ENCODE measurements around the gene FAR1. TPM values are rescaled to one million over a fixed set of nuclear protein-coding genes. Genes with fewer than 3 reads are reported as not detected.

Gene FAR1
- polyA plus RNA-seq, 1 of the 3 experiments (the other 2 are of a cell fraction), result 29.0 TPM

DNA sequence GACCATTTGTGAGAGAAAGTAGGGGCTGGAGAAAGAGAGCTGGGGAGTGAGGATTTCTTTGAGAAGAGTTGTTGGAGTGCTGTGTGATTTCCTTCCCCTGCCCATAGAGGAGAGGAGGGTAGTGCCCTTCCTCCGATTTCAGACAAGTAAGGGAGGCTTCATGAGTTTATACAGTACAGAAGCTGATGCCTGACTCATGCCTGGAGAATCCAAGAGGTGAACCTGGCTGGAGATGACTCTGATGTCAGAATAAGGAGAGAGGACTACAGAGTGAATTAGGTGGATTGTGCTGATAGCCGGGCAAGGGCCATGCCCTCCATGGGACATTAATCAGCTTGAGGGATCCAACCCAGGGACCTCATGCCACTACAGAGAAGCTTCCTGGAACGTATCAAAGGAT, 91.6 kb downstream of the FAR1 start:
- H3K79me2 ChIP-seq (ENCODE audit: insufficient read depth), result no peaks in the 10 kb centered on the region
- no peak for TF ChIP-seq RFX5 (IDR thresholded peaks at IDR 0.05; ENCODE audit: low read length)
- TF ChIP-seq, protein P1, sequence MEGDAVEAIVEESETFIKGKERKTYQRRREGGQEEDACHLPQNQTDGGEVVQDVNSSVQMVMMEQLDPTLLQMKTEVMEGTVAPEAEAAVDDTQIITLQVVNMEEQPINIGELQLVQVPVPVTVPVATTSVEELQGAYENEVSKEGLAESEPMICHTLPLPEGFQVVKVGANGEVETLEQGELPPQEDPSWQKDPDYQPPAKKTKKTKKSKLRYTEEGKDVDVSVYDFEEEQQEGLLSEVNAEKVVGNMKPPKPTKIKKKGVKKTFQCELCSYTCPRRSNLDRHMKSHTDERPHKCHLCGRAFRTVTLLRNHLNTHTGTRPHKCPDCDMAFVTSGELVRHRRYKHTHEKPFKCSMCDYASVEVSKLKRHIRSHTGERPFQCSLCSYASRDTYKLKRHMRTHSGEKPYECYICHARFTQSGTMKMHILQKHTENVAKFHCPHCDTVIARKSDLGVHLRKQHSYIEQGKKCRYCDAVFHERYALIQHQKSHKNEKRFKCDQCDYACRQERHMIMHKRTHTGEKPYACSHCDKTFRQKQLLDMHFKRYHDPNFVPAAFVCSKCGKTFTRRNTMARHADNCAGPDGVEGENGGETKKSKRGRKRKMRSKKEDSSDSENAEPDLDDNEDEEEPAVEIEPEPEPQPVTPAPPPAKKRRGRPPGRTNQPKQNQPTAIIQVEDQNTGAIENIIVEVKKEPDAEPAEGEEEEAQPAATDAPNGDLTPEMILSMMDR (IDR thresholded peaks at IDR 0.05), result no peak
- no peak for TF ChIP-seq FOXJ3 (CRISPR knock-in tag; IDR thresholded peaks at IDR 0.05)
- TF ChIP-seq EZH2phosphoT487 (IDR thresholded peaks at IDR 0.05; ENCODE audit: borderline replicate concordance, low read depth), result no peak
- H3K27me3 ChIP-seq (ENCODE audit: insufficient read depth), result no peaks in the 10 kb centered on the region
- H3K9me3 ChIP-seq, result no peaks in the 10 kb centered on the region
- H3K36me3 ChIP-seq (replicated peaks in 1 of 2; ENCODE audit: control insufficient read depth in 1 of 2, insufficient read depth in 2 of 2, low read length in 1 of 2), result no peaks in the 10 kb centered on the region
- H3K9me2 ChIP-seq, result no peaks in the 10 kb centered on the region
- DNase-seq, result no peak
- H3K9ac ChIP-seq, result no peak overlapping the region
- CTCF ChIA-PET, result interaction anchor here (1.0 to 3.9 kb wide), 3 partner anchors 11 to 490 kb away, joined by 3 to 26 read pairs (median 3); no protein-coding TSS in a partner anchor
- no peak overlapping the region for H2AFZ ChIP-seq (ENCODE audit: low read depth)
- no peak overlapping the region for H3K4me3 ChIP-seq (ENCODE audit: low read depth in 2 of 2, low read length in 1 of 2)
- H3K4me2 ChIP-seq, result no peak overlapping the region
- 34% methylated on average over 3 of the region's 3 CpGs for WGBS (ENCODE audit: low lambda C conversion rate)
- H3F3A ChIP-seq (replicated peaks; ENCODE audit: insufficient read depth), result peaks cover 4% of the 10 kb centered on the region
- no peaks in the 10 kb centered on the region for H4K20me1 ChIP-seq (ENCODE audit: insufficient read depth)
- H3K4me1 ChIP-seq (ENCODE audit: control insufficient read depth in 1 of 2, insufficient read depth in 2 of 2, low read depth in 1 of 2, low read length in 1 of 2), result no peaks in the 10 kb centered on the region
- POLR2A ChIA-PET, result no interaction called here
- H3K27ac ChIP-seq (ENCODE audit: low read depth in 2 of 2, low read length in 1 of 2), result no peak overlapping the region

DNA sequence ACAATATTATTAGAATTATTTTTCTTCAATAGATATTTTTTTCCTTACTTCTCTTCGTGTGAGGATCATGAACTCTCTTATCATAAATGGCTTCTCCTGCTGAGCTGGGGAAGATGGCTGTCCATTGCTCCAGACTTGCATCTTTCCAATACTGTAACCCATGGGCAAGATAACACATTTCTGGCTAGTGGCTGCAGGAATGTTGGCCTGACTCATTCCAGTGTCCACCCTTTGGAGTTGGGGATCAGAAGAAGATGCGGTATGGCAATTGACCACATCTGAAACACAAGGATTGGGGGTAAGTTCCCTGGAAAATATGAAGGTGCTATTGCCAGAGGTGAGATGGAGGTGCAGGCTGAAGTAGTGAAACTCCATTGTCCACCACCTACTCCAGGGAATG, 92.8 kb downstream of the FAR1 start:
- no peaks in the 10 kb centered on the region for H3K27me3 ChIP-seq (ENCODE audit: insufficient read depth)
- no peaks in the 10 kb centered on the region for H3K9me2 ChIP-seq
- no peaks in the 10 kb centered on the region for H3K4me1 ChIP-seq (ENCODE audit: control insufficient read depth in 1 of 2, insufficient read depth in 2 of 2, low read depth in 1 of 2, low read length in 1 of 2)
- no peaks in the 10 kb centered on the region for H3K9me3 ChIP-seq
- H3K4me2 ChIP-seq, result no peak overlapping the region
- H3K27ac ChIP-seq (ENCODE audit: low read depth in 2 of 2, low read length in 1 of 2), result no peak overlapping the region
- ChIA-PET POLR2A (no interaction called here), CTCF (interaction anchor here (1.1 to 3.9 kb wide), 2 partner anchors 10 to 387 kb away, joined by 4 to 26 read pairs; no protein-coding TSS in a partner anchor)
- no peak overlapping the region for H3K9ac ChIP-seq
- H2AFZ ChIP-seq (ENCODE audit: low read depth), result no peak overlapping the region; the same call in 1 of the 2 replicates
- peaks cover 4% of the 10 kb centered on the region for H3F3A ChIP-seq (replicated peaks; ENCODE audit: insufficient read depth)
- no peaks in the 10 kb centered on the region for H4K20me1 ChIP-seq (ENCODE audit: insufficient read depth)
- TF ChIP-seq, protein P2, sequence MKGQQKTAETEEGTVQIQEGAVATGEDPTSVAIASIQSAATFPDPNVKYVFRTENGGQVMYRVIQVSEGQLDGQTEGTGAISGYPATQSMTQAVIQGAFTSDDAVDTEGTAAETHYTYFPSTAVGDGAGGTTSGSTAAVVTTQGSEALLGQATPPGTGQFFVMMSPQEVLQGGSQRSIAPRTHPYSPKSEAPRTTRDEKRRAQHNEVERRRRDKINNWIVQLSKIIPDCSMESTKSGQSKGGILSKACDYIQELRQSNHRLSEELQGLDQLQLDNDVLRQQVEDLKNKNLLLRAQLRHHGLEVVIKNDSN (IDR thresholded peaks at IDR 0.05; ENCODE audit: borderline replicate concordance, low read depth), result no peak
- TF ChIP-seq NRF1 (IDR thresholded peaks at IDR 0.05; ENCODE audit: low read depth, low read length) (no peak), JUND (IDR thresholded peaks at IDR 0.05) (no peak), EP300 (IDR thresholded peaks at IDR 0.05; ENCODE audit: borderline replicate concordance in 1 of 2, low read depth in 1 of 2, low read length in 1 of 2) (no peak), TAF1 (IDR thresholded peaks at IDR 0.05; ENCODE audit: borderline replicate concordance, low read depth, low read length) (no peak), TEAD4 (IDR thresholded peaks at IDR 0.05; ENCODE audit: borderline replicate concordance, insufficient read depth) (no peak), GATA2 (CRISPR knock-in tag; IDR thresholded peaks at IDR 0.05) (no peak), ELF1 (IDR thresholded peaks at IDR 0.05) (no peak), FOSL2 (IDR thresholded peaks at IDR 0.05; ENCODE audit: borderline replicate concordance, low read depth) (no peak), CHD2 (IDR thresholded peaks at IDR 0.05; ENCODE audit: low read length, partially characterized antibody) (no peak), TCF12 (IDR thresholded peaks at IDR 0.05) (no peak)
- TF ChIP-seq, protein P3, sequence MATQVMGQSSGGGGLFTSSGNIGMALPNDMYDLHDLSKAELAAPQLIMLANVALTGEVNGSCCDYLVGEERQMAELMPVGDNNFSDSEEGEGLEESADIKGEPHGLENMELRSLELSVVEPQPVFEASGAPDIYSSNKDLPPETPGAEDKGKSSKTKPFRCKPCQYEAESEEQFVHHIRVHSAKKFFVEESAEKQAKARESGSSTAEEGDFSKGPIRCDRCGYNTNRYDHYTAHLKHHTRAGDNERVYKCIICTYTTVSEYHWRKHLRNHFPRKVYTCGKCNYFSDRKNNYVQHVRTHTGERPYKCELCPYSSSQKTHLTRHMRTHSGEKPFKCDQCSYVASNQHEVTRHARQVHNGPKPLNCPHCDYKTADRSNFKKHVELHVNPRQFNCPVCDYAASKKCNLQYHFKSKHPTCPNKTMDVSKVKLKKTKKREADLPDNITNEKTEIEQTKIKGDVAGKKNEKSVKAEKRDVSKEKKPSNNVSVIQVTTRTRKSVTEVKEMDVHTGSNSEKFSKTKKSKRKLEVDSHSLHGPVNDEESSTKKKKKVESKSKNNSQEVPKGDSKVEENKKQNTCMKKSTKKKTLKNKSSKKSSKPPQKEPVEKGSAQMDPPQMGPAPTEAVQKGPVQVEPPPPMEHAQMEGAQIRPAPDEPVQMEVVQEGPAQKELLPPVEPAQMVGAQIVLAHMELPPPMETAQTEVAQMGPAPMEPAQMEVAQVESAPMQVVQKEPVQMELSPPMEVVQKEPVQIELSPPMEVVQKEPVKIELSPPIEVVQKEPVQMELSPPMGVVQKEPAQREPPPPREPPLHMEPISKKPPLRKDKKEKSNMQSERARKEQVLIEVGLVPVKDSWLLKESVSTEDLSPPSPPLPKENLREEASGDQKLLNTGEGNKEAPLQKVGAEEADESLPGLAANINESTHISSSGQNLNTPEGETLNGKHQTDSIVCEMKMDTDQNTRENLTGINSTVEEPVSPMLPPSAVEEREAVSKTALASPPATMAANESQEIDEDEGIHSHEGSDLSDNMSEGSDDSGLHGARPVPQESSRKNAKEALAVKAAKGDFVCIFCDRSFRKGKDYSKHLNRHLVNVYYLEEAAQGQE (IDR thresholded peaks at IDR 0.05; ENCODE audit: low read depth, low read length), result no peak
- TF ChIP-seq, protein P4, sequence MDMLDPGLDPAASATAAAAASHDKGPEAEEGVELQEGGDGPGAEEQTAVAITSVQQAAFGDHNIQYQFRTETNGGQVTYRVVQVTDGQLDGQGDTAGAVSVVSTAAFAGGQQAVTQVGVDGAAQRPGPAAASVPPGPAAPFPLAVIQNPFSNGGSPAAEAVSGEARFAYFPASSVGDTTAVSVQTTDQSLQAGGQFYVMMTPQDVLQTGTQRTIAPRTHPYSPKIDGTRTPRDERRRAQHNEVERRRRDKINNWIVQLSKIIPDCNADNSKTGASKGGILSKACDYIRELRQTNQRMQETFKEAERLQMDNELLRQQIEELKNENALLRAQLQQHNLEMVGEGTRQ (IDR thresholded peaks at IDR 0.05; ENCODE audit: borderline replicate concordance, low read depth, low read length), result no peak
- WGBS (ENCODE audit: low lambda C conversion rate), result 36% methylated on average over 2 of the region's 2 CpGs
- DNase-seq, result no peak
- H3K36me3 ChIP-seq (replicated peaks in 1 of 2; ENCODE audit: control insufficient read depth in 1 of 2, insufficient read depth in 2 of 2, low read length in 1 of 2), result no peaks in the 10 kb centered on the region
- no peak overlapping the region for H3K4me3 ChIP-seq (ENCODE audit: low read depth in 2 of 2, low read length in 1 of 2)
- no peaks in the 10 kb centered on the region for H3K79me2 ChIP-seq (ENCODE audit: insufficient read depth)

Measured in SK-N-SH (cell line).